GM21723 (cell line): ENCODE data around the gene ZNF554.
A peak's percentile ranks its signal among the peaks of the same experiment; 100 is the strongest.

Experiments
- ATAC-seq: cut with Tn5 transposase; IDR thresholded peaks from one replicate; pipeline ENCODE4 v1.9.1; 2021; ENCODE audit warnings: mild to moderate bottlenecking, moderate library complexity; ENCODE audit not compliant: unreplicated experiment

Gene ZNF554

GRCh38 chr19:2823646-2824045 is 4.0 kb downstream of the ZNF554 start:
- no peak for ATAC-seq

DNA sequence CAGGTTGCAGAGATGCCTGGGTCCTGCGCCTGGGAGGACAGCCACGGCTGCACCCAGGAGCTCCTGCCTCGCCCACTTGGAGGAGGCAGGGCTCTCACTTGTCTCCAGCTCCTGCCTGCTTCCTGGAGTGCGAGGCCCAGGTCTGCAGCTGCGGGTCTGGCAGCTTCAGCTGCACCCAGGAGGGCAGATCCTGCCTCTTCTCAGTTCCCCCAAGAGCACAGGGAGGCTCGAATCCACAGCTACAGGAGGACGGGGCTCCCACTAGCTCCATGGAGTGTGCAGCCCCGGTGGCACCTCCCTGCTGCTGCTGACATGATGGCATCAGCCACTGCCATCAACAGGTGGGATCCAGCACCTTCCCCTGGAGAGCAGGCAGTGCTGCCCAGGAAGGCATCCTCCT is 4.5 kb downstream of the ZNF554 start:
- ATAC-seq: no peak

DNA sequence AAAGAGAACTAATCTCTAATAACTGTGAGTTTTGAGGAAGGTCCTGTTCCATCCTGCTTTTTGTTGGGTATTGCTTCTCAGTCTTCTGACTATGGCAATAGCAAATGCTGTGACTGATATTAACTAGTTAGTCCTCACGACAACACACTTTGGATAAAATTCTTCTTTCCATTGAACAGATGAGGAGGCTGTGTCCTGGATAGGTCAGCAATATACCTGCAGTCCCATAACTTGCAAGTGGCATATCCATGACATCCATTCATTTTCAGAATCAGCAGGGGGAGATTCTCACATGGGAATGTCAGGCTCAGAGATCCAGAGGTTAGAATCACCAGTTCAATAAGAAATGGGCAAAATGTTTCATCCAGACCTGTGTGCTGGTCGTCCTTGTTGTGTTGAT is 7.4 kb downstream of the ZNF554 start:
- ATAC-seq: no peak

DNA sequence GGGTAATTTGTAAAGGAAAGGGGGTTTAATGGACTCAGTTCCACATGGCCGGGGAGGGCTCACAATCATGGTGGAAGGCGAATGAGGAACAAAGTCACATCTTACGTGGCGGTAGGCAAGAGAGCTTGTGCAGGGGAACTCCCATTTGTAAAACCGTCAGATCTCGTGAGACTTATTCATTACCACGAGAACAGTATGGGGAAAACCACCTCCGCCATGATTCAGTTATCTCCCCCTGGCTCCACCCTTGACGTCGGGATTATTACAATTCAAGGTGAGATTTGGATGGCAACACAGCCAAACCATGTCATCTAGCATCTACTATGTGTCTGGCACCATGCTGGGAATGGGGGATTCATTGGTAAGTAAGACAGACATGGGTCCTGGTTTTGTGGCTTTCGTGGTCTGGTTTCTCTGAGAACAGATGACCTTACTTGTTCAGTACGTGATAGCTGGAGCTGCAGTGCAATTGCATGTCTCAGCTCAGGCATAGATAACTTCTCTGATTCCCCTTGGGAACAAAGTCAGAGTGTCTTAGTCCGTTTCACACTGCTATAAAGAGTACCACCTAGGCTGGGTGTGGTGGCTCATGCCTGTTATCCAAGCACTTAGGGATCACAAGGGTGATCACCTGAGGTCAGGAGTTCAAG is 8.3 kb downstream of the ZNF554 start:
- no peak for ATAC-seq

- no peak for ATAC-seq
These were observed 14.7 kb downstream of the ZNF554 start for GRCh38 chr19:2834294-2834871.

- ATAC-seq: no peak
These were observed 17.8 kb downstream of the ZNF554 start for GRCh38 chr19:2837430-2837829.

DNA sequence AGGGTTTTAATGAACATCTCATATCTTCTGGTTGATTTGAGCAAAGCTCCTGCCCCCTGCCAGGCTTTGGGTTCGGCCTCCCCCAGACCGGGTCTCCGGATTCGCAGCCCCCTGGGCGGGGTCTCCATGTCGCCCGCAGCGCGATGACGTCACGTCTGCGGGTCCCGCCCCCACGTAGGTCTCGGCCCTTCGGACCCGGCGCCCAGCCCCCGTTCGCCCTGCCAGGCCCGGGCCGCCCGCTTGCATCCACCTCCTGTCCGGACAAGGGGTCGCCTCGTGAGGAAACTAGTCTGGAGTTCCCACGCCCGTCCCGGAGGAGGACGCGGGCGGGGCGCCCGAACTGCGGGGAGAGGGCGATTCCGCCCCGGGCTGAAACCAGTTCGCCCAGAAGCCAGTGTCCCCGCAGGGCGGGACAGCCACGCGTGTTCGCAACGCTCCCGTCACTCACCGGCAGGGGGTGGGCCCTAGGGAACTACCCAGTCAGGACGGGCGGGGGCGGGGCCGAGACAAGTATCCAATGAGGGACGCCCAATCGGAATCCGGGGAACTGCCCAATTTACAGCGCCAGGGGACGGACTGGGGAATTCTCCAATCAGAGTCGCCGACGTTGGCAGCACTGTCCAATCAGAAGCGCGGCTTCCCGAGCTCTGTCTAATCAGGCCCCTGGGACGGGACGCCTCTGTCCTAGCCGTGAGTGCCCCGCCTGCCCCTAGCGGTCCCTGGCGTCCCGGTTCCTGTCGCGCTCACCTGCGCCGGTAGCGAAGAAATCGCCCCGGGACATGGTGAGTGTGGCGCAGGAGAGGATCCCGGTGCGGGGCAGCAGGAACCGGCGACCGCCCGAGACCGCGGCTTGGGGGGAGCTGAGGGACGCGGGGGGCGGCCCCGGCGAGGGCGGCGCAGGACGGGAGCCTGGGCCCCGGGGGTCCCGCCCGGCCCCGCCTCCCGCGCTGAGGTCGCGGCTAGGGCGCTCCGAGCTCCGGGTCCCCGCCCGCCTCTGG is 21.4 kb downstream of the ZNF554 start, which contains the start of gene ZNF555:
TSS of gene ZNF555 (plus strand) at position 682 of the 998 bp plus-strand sequence. CDS start at position 780, 98 bp downstream.
- ATAC-seq: peak; percentile 92

DNA sequence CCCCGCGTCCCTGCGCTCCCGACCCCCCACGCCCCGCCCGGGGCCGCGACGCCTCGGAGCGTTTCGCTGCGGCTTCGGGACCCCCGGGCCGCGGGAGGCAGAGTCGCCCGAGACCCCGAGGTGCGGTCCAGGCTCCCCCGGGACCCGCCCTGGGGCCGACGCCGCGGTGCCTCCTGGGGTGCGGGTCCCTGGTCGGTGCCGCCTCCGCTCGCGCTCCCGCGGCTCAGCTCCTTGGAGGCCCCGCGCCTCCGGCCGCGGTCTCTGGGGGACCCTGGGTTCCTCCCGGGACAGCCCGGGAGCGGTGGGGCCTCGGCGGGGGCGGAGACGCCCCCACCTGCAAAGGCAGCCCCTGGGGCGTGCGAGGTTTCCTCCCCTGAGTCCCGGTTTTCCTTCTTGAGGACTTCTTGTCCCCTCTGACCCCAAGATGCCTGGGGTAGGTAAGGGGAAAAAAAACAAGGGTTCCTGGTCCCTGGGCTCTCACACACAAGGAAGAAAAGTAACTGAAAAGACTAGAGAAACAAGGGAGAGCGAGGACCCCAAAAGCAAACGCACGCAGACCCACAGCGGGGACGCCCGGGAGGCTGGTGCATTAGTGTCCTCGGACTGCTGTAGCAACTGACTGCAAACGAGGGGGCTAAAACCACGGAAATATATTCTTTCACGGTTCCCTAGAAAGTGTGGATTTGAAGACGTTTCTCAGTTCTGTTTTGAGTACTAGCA is 22.3 kb downstream of the ZNF554 start:
- no peak for ATAC-seq

GRCh38 chr19:2845107-2845506 is 25.4 kb downstream of the ZNF554 start:
- ATAC-seq: no peak

DNA sequence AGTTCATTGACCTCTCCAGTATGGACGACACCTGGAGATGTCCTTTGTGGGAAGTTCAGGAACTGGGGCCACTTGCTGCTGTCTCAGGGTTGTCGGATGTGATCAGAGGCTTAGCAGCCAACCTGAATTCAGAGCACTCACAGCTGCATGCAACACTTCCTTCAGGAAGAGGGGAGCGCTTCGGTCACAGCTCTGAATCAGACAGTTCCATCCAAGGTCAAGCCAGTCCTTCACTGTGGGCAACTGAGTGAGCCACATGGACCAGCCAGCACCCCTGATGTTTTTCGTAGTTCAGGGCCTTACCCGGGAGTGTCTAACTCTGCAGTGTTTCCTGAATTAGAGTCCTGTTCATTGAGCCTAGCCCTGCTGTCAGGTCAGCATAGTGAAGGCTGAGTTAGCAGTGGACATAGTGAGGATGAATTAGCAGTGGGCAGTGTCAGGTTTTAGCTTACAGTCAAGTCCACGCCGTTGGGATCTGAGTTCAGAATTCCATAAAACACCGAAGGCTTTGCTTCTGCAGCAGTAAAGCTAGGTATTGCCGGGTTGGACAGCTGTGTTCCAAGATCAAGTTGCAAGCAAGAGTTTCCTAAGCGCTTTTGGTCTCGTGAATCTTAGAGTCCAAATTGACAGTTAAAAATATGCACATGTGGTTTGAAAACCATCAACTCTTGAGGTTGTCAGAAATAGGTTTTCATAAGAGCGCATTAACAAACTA is 26.7 kb downstream of the ZNF554 start:
- ATAC-seq: no peak

DNA sequence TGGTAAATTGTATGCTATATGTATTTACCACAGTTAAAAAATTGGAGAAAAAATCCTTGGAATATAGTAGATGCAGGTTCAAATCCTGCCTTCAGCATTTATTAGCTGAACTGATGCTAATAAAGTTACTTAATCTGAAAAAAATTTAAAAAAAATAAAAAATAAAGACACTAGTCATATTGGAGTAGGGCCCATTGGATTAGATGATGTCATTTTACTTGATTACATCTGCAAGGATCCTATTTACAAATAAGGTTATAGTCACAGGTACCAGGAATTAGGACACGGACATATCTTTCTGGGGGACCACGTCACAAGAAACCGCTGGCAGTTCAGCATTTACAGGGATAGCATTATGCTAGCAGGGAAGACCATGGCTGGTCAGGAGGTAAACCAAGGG is 27.8 kb downstream of the ZNF554 start:
- ATAC-seq: no peak

DNA sequence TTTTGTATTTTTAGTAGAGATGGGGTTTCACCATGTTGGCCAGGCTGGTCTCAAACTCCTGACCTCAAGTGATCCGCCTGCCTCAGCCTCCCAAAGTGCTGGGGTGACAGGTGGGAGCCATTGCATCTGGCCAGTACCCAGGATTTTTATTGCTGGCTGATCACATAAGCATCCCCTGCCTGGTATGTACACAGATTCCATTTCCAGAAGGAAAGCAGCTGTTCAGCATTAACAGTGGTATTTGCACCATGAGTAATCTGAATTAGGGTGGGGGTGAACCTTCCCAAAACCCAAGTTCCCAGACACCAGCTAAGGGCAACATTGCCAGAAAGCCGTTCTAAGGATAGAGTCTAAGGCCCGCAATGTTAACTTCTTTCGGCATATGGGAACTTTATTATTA is 28.9 kb downstream of the ZNF554 start:
- ATAC-seq: no peak

DNA sequence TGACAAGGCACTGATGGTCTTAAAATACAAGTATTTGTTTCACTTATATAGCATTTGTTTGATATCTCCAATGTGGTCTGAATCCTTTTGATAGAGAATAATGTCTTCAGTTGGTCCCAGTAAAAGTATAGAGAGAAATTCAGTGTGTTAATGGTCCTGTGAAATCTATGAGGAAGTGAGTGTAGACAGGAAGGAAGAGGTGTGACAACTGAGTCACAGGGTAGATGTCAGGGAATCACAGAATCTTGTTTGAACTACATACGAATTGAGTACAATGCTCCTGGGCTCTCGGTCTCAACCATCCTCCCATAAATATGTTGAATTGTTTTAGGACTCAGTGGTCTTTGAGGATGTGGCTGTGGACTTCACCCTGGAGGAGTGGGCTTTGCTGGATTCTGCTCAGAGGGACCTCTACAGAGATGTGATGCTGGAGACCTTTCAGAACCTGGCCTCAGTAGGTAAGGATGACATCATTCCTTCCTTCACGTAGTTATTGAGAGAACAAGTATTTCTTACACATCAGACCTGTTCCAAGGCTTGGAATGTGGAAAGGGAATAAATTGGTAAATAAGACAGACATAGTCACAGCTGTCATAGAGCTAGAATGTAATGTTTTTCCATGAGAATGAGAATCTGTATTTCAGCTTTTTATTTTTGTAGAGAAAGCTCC is 30.7 kb downstream of the ZNF554 start:
- ATAC-seq: no peak

DNA sequence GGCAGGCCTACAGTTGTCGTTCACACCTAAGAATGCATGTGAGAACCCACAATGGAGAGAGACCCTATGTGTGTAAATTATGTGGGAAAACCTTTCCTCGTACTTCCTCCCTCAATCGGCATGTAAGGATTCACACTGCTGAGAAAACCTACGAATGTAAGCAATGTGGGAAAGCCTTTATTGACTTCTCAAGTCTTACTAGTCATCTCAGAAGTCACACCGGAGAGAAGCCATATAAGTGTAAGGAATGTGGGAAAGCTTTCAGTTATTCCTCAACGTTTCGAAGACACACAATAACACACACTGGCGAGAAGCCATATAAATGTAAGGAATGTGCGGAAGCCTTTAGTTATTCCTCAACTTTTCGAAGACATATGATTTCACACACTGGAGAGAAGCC is 32.9 kb downstream of the ZNF554 start:
- no peak for ATAC-seq

DNA sequence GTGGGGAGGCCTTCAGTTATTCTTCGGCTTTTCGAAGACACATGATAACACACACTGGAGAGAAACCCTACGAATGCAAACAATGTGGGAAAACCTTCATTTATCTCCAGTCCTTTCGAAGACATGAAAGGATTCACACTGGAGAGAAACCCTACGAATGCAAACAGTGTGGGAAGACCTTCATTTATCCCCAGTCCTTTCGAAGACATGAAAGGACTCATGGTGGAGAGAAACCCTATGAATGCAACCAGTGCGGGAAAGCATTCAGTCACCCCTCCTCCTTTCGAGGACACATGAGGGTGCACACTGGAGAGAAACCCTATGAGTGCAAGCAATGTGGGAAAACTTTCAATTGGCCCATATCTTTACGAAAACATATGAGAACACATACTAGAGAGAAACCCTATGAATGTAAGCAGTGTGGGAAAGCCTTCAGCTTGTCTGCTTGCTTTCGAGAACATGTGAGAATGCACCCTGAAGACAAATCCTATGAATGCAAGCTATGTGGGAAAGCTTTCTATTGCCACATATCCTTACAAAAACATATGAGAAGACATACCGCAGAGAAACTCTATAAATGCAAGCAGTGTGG is 33.4 kb downstream of the ZNF554 start:
- ATAC-seq: no peak

GRCh38 chr19:2854849-2855248 is 35.2 kb downstream of the ZNF554 start:
- ATAC-seq: no peak

DNA sequence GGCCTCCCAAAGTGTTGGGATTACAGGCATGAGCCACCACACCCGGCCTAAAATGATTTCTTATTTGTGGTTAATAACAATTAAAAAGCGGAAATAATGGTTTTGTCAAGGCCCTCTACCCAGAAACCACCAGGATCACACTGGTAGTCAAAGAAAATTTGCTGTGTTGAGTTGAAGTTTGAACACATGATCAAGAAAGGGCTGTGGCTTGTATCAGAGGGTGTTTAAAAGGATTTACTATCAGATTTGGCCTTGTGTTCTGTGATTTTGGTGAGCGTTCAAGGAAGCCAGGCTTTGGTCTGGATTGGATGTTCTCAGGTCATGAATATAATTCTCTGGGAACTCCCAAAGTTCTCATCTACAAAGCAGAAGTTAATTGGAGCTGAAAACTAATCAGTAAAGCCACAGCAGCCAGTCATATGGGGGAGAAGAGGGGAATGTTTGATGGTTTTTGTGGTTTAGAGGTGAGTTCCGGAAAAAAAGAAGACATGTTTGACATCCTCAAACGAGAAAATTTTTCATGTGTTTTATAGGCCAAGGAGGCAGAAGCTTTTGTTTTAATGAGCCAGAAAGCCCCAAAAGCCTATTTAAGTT is 36.9 kb downstream of the ZNF554 start:
- no peak for ATAC-seq

GRCh38 chr19:2858864-2859263 is 39.2 kb downstream of the ZNF554 start:
- no peak for ATAC-seq

DNA sequence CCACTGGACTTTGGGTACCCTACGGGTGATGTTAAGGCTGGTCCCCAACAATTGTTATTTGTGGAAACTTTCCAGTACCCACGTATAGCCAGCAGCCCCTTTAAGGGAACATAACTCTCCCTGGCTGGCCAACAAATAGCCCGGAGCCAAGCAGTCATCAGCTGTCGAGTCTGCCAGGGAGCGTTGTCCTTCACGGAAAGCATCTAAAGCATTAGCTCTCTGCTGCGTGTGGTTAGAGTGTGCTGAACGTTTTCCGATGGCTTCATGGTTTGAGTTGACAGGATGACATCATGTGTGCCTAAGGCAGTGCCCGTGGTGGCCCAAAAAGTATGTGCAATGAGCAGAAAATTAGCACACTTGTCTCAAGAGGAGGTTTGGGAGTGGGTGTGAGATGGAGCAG is 44.1 kb downstream of the ZNF554 start:
- ATAC-seq: no peak
